Aorta (tissue), 4 donors: Measurements from ENCODE around the gene TEX13B. TPM values are rescaled to one million over a fixed set of nuclear protein-coding genes. Genes with fewer than 3 reads are reported as not detected.

Experiments
- polyA plus RNA-seq, 2 donors: library from polyadenylated mRNA; stranded (reverse); fragments of 200-250 nt; gene quantifications; one replicate each; pipeline ENCODE4 v1.2.3, GENCODE V29; 2013
- total RNA-seq, 2 donors: library from RNA; stranded (reverse); fragmentation: NEBNext Ultra II Directional; extraction: Animal tissue kit (Norgen Biotek cat#: 25700); gene quantifications; one replicate each; pipeline ENCODE4 v1.2.1, GENCODE V29; 2021
- donor health status: healthy with polysubstance abuse.
- donor health status: Bipolar disorder and iron deficiency.
- donor health status: DM: no; HTN: no; CAD: no.
- donor health status: DM: yes; HTN: yes; CAD: no.

The TEX13B gene
- total and polyA plus RNA-seq, 4 donors, result not detected

Other genes with a start within 250 kb of the TEX13B start
- gene TSC22D3, start 206.6 kb downstream of the TEX13B start, total RNA-seq, result 100 to 1,000 TPM in 1 of 2 donors, 10 to 100 TPM in 1; 92.1 to 265 TPM
- gene TSC22D3, start 206.6 kb downstream of the TEX13B start, polyA plus RNA-seq, result 100 to 1,000 TPM; 228 to 277 TPM
- not detected for gene NCBP2L, start 204.6 kb downstream of the TEX13B start, total RNA-seq
- gene NCBP2L, start 204.6 kb downstream of the TEX13B start, polyA plus RNA-seq, result not detected
- 10 to 100 TPM; 23.3 to 25.9 TPM for gene MID2, start 156.5 kb downstream of the TEX13B start, total RNA-seq
- gene MID2, start 156.5 kb downstream of the TEX13B start, polyA plus RNA-seq, result 1 to 10 TPM; 5.8 to 6.4 TPM
- not detected for gene VSIG1, start 62.7 kb upstream of the TEX13B start, total RNA-seq
- not detected for gene VSIG1, start 62.7 kb upstream of the TEX13B start, polyA plus RNA-seq
- gene PSMD10, start 109.2 kb upstream of the TEX13B start, total RNA-seq, result 10 to 100 TPM; 24.5 to 24.9 TPM
- gene PSMD10, start 109.2 kb upstream of the TEX13B start, polyA plus RNA-seq, result 10 to 100 TPM; 25.7 to 48.0 TPM
- 10 to 100 TPM; 10.5 to 12.4 TPM for gene ATG4A, start 109.4 kb upstream of the TEX13B start, total RNA-seq
- gene ATG4A, start 109.4 kb upstream of the TEX13B start, polyA plus RNA-seq, result 10 to 100 TPM; 13.8 to 14.4 TPM